CD14-positive monocyte (primary cell): ENCODE data around the gene TEAD1. TPM values are rescaled to one million over a fixed set of nuclear protein-coding genes. Genes with fewer than 3 reads are reported as not detected.

Experiments used
- DNase-seq, 3 donors: peaks; one replicate each; pipeline ENCODE4 v3.0.0-alpha.2; 2011 to 2022
- H2AFZ ChIP-seq: 2 replicates; pipeline ENCODE4 v1.6.0; 2012; ENCODE audit warnings: mild to moderate bottlenecking, low read depth, low read length, inconsistent platforms; ENCODE audit not compliant: insufficient read depth, poor library complexity, severe bottlenecking
- H3K27ac ChIP-seq, 2 donors: 1 replicate in 1 of 2; 2 replicates in 1 of 2; pipeline ENCODE4 v1.5.1; 2012 to 2013; ENCODE audit warnings: low read length in 2 of 2, control low read depth in 1 of 2, inconsistent platforms in 1 of 2, low read depth in 1 of 2, mild to moderate bottlenecking in 1 of 2
- H3K27me3 ChIP-seq, 2 donors: one replicate each; pipeline versions ENCODE4 v1.6.0 to v1.6.1; 2011 to 2013; ENCODE audit warnings: low read length in 2 of 2; ENCODE audit not compliant: control insufficient read depth in 2 of 2, insufficient read depth in 2 of 2
- H3K36me3 ChIP-seq, 2 donors: replicated peaks in 1 of 2; 1 replicate in 1 of 2; 2 replicates in 1 of 2; pipeline versions ENCODE4 v1.5.1 to v1.6.1; 2012 to 2013; ENCODE audit warnings: low read length in 2 of 2, control low read depth in 1 of 2, inconsistent platforms in 1 of 2, mild to moderate bottlenecking in 1 of 2; ENCODE audit not compliant: insufficient read depth in 2 of 2, control insufficient read depth in 1 of 2
- H3K4me1 ChIP-seq, 2 donors: 1 replicate in 1 of 2; 2 replicates in 1 of 2; pipeline versions ENCODE4 v1.5.1 to v1.6.1; 2012 to 2013; ENCODE audit warnings: low read length in 2 of 2, control low read depth in 1 of 2, inconsistent platforms in 1 of 2, mild to moderate bottlenecking in 1 of 2, moderate library complexity in 1 of 2; ENCODE audit not compliant: insufficient read depth in 2 of 2, control insufficient read depth in 1 of 2
- H3K4me2 ChIP-seq: replicated peaks from 2 replicates; pipeline ENCODE3; 2012; ENCODE audit warnings: low read length, moderate library complexity, mild to moderate bottlenecking; ENCODE audit not compliant: poor library complexity, severe bottlenecking; ENCODE audit errors: extremely low read depth
- H3K4me3 ChIP-seq, 3 experiments: fragments of 200-600 bp in 1 of 3; sonication (generic) in 1 of 3; replicated peaks in 1 of 3; 1 replicate in 2 of 3; 2 replicates in 1 of 3; pipeline ENCODE4 v1.5.1; 2011 to 2013; ENCODE audit warnings: low read length in 3 of 3, mild to moderate bottlenecking in 3 of 3, control low read depth in 2 of 3, low read depth in 2 of 3, inconsistent platforms in 1 of 3, moderate library complexity in 1 of 3
- H3K79me2 ChIP-seq: 2 replicates; pipeline ENCODE4 v1.6.0; 2012; ENCODE audit warnings: mild to moderate bottlenecking, control low read depth, inconsistent platforms, low read length, moderate library complexity; ENCODE audit not compliant: insufficient read depth
- H3K9ac ChIP-seq: 2 replicates; pipeline ENCODE4 v1.6.0; 2017; ENCODE audit warnings: low read length, mild to moderate bottlenecking; ENCODE audit not compliant: insufficient read depth, poor library complexity, severe bottlenecking
- H3K9me3 ChIP-seq, 2 donors: replicated peaks in 1 of 2; 1 replicate in 1 of 2; 2 replicates in 1 of 2; pipeline versions ENCODE4 v1.5.1 to v1.6.1; 2012 to 2013; ENCODE audit warnings: low read length in 2 of 2, control low read depth in 1 of 2; ENCODE audit not compliant: control insufficient read depth in 1 of 2, insufficient read depth in 1 of 2
- H4K20me1 ChIP-seq: 2 replicates; pipeline ENCODE4 v1.6.0; 2012; ENCODE audit warnings: mild to moderate bottlenecking, low read length, control low read depth, moderate library complexity; ENCODE audit not compliant: insufficient read depth
- H3K27ac Mint-ChIP-seq, 7 donors: one replicate each; pipeline ENCODE4 v1.8.0; 2020; ENCODE audit warnings: mild to moderate bottlenecking in 7 of 7, mixed read lengths in 7 of 7, moderate library complexity in 6 of 7, inconsistent platforms in 2 of 7
- H3K27me3 Mint-ChIP-seq, 3 donors: one replicate each; pipeline ENCODE4 v1.8.0; 2021 to 2022; ENCODE audit warnings: low read depth in 3 of 3, mild to moderate bottlenecking in 3 of 3, mixed read lengths in 3 of 3, moderate library complexity in 3 of 3, inconsistent platforms in 1 of 3
- H3K36me3 Mint-ChIP-seq, 2 donors: one replicate each; pipeline ENCODE4 v1.8.0; 2020; ENCODE audit warnings: mixed read lengths in 2 of 2, inconsistent platforms in 1 of 2, mild to moderate bottlenecking in 1 of 2
- H3K4me1 Mint-ChIP-seq: one replicate; pipeline ENCODE4 v1.8.0; 2020; ENCODE audit warnings: mild to moderate bottlenecking, mixed read lengths
- H3K4me3 Mint-ChIP-seq, 2 donors: one replicate each; pipeline ENCODE4 v1.8.0; 2020; ENCODE audit warnings: mild to moderate bottlenecking in 2 of 2, mixed read lengths in 2 of 2, moderate library complexity in 1 of 2
- H3K9me3 Mint-ChIP-seq, 7 donors: one replicate each; pipeline ENCODE4 v1.8.0; 2020 to 2022; ENCODE audit warnings: mixed read lengths in 7 of 7, mild to moderate bottlenecking in 6 of 7, moderate library complexity in 6 of 7, inconsistent platforms in 2 of 7
- WGBS: methylation state at CpG from one replicate; pipeline ENCODE4 v1.1.5; 2013; ENCODE audit warnings: missing lambda C conversion rate; ENCODE audit not compliant: insufficient coverage; 5-methylcytosine and 5-hydroxymethylcytosine counted together
- intact Hi-C, 2 donors: fragments of 100-400 bp; cut with micrococcal nuclease; formaldehyde crosslinking; loops; one replicate each; pipeline versions ENCODE4 v1.15.0 to v1.15.1; 2023
- polyA plus RNA-seq, 3 donors: library from polyadenylated mRNA; depleted of rRNA in 1 of 3; unstranded in 2 of 3; stranded (reverse) in 1 of 3; fragments of 300-500 nt in 2 of 3; fragments of >200 nt in 1 of 3; fragmentation: Illumina TruSeq in 2 of 3; gene quantifications; 1 replicate in 2 of 3; 2 replicates in 1 of 3; pipeline ENCODE4 v1.2.3, GENCODE V29; 2012 to 2021
- TF ChIP-seq, protein P1 (sequence below): fragments of 200-600 bp; IDR thresholded peaks from one replicate; pipeline ENCODE4 v1.8.0; 2022; ENCODE audit warnings: antibody characterized with exemption, mild to moderate bottlenecking

TEAD1 gene
- polyA plus RNA-seq, 3 donors, result not detected

DNA sequence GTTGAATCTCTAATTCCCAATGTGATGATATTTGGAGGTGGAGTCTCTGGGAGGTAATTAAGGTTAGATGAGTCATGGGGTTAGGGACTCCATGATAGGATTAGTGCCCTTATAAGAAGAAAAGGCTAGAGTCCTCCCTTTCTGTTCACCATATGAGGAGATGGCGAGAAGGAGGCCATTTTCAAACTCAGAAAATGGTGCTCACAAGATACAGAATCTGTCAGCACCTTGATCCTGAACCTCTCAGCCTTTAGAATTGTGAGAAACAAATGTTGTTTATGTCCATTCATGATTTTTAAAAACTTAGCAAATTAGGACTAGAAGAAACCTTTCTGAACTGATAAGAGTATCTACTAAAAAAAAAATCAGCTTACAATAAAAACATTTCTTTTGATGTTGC lies 277.2 kb downstream of the TEAD1 start:
- no peak overlapping the region for H3K27ac Mint-ChIP-seq
- TF ChIP-seq, protein P1, sequence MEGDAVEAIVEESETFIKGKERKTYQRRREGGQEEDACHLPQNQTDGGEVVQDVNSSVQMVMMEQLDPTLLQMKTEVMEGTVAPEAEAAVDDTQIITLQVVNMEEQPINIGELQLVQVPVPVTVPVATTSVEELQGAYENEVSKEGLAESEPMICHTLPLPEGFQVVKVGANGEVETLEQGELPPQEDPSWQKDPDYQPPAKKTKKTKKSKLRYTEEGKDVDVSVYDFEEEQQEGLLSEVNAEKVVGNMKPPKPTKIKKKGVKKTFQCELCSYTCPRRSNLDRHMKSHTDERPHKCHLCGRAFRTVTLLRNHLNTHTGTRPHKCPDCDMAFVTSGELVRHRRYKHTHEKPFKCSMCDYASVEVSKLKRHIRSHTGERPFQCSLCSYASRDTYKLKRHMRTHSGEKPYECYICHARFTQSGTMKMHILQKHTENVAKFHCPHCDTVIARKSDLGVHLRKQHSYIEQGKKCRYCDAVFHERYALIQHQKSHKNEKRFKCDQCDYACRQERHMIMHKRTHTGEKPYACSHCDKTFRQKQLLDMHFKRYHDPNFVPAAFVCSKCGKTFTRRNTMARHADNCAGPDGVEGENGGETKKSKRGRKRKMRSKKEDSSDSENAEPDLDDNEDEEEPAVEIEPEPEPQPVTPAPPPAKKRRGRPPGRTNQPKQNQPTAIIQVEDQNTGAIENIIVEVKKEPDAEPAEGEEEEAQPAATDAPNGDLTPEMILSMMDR, result no peak
- peaks cover 0 to 2% (median 0%) of the 10 kb centered on the region in 3 donors for H3K27me3 Mint-ChIP-seq
- intact Hi-C loops, result no loop called here
- no peaks in the 10 kb centered on the region for H3K79me2 ChIP-seq
- no peak overlapping the region for H2AFZ ChIP-seq
- no peaks in the 10 kb centered on the region for H4K20me1 ChIP-seq
- H3K4me1 Mint-ChIP-seq, result no peaks in the 10 kb centered on the region
- H3K27ac ChIP-seq, result no peak overlapping the region
- no peak overlapping the region for H3K4me3 Mint-ChIP-seq
- no peak overlapping the region for H3K4me2 ChIP-seq
- no peaks in the 10 kb centered on the region for H3K36me3 ChIP-seq
- no peaks in the 10 kb centered on the region for H3K27me3 ChIP-seq
- H3K9ac ChIP-seq, result no peak overlapping the region
- H3K4me1 ChIP-seq, result no peaks in the 10 kb centered on the region
- no CpG with 5 or more reads among the region's 1 CpG for WGBS
- H3K4me3 ChIP-seq, result no peak overlapping the region
- no peak for DNase-seq
- H3K36me3 Mint-ChIP-seq, result no peaks in the 10 kb centered on the region
- peaks cover 0 to 2% of the 10 kb centered on the region in 2 donors for H3K9me3 ChIP-seq
- H3K9me3 Mint-ChIP-seq, result peaks cover 0 to 18% (median 7%) of the 10 kb centered on the region in 7 donors

DNA sequence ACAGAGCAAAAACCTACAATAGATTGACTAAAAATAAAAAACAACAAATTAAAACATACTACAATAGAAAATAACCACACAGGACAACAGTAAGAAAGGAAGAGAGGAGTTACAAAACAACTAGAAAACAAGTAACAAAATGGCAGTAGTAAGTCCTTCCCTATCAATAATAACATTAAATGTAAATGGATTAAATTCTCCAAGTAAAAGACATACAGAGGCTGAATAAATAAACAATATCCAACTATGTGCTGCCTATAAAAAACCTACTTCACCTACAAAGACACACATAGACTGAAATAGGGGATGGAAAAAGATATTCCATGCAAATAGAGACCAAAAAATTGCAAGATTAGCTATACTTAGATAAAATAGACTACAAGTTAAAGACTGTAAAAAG lies 277.9 kb downstream of the TEAD1 start:
- H3K27me3 ChIP-seq, result no peaks in the 10 kb centered on the region
- no peak overlapping the region for H3K9ac ChIP-seq
- H3K27ac Mint-ChIP-seq, result no peak overlapping the region
- H3K27me3 Mint-ChIP-seq, result peaks cover 0 to 3% (median 0%) of the 10 kb centered on the region in 3 donors
- no peaks in the 10 kb centered on the region for H3K4me1 ChIP-seq
- intact Hi-C loops, result no loop called here
- no peak overlapping the region for H2AFZ ChIP-seq
- H3K9me3 Mint-ChIP-seq, result peaks cover 0 to 18% (median 7%) of the 10 kb centered on the region in 7 donors
- peaks cover 0 to 2% of the 10 kb centered on the region in 2 donors for H3K9me3 ChIP-seq
- H3K4me1 Mint-ChIP-seq, result no peaks in the 10 kb centered on the region
- no peak overlapping the region for H3K4me3 Mint-ChIP-seq
- H4K20me1 ChIP-seq, result no peaks in the 10 kb centered on the region
- no peak overlapping the region for H3K4me3 ChIP-seq
- H3K79me2 ChIP-seq, result no peaks in the 10 kb centered on the region
- TF ChIP-seq, protein P1, result no peak
- no peak for DNase-seq
- no peaks in the 10 kb centered on the region for H3K36me3 ChIP-seq
- H3K27ac ChIP-seq, result no peak overlapping the region
- no peak overlapping the region for H3K4me2 ChIP-seq
- no peaks in the 10 kb centered on the region for H3K36me3 Mint-ChIP-seq
